NB4 (cell line): Measurements from ENCODE around the gene STOX2.
A peak's percentile ranks its signal among the peaks of the same experiment; 100 is the strongest.

Source experiments
- DNase-seq: peaks from one replicate; pipeline ENCODE4 v3.0.0; 2010; ENCODE audit warnings: low read depth
- H3K4me3 ChIP-seq: one replicate; pipeline ENCODE4 v1.5.1; 2011; ENCODE audit warnings: mild to moderate bottlenecking, low read depth, low read length, moderate library complexity
- CTCF ChIP-seq: IDR thresholded peaks from one replicate; pipeline ENCODE4 v1.5.1; 2012; ENCODE audit warnings: low read depth, low read length
- MAX ChIP-seq: IDR thresholded peaks from 2 replicates; pipeline ENCODE4 v1.6.1; 2011; ENCODE audit warnings: low read depth, low read length
- MYC ChIP-seq: IDR thresholded peaks from 2 replicates; pipeline ENCODE4 v1.6.1; 2011; ENCODE audit warnings: low read depth, low read length
- POLR2A ChIP-seq: IDR thresholded peaks from 2 replicates; pipeline ENCODE4 v1.6.1; 2011; ENCODE audit warnings: mild to moderate bottlenecking; ENCODE audit not compliant: insufficient read length; ENCODE audit errors: extremely low read depth

The STOX2 gene

GRCh38 chr4:183905593-183906488 lies 734 bp downstream of the STOX2 start:
- H3K4me3 ChIP-seq: peak overlapping the region; percentile 36
- no peak for TF ChIP-seq MYC
- no peak for TF ChIP-seq MAX
- no peak for TF ChIP-seq CTCF
- no peak for TF ChIP-seq POLR2A
- peak; percentile 58 for DNase-seq

GRCh38 chr4:183906489-183906738 lies 1.3 kb downstream of the STOX2 start:
- no peak for TF ChIP-seq MYC
- TF ChIP-seq POLR2A: no peak
- no peak overlapping the region for H3K4me3 ChIP-seq
- no peak for DNase-seq

- no peak for DNase-seq
- TF ChIP-seq MYC (no peak), POLR2A (no peak), MAX (no peak), CTCF (no peak)
- H3K4me3 ChIP-seq: no peak overlapping the region
These were observed 1.9 kb downstream of the STOX2 start for GRCh38 chr4:183906739-183907651.

- no peak for DNase-seq
- H3K4me3 ChIP-seq: no peak overlapping the region
- TF ChIP-seq POLR2A (no peak), MAX (no peak), MYC (no peak), CTCF (no peak)
These were observed 3.0 kb downstream of the STOX2 start for GRCh38 chr4:183907871-183908683.

- DNase-seq: no peak
- no peak overlapping the region for H3K4me3 ChIP-seq
- TF ChIP-seq POLR2A: no peak
- TF ChIP-seq MAX: no peak
- no peak for TF ChIP-seq MYC
- TF ChIP-seq CTCF: no peak
These were observed 4.1 kb downstream of the STOX2 start for GRCh38 chr4:183909187-183909586.

- TF ChIP-seq MYC: no peak
- DNase-seq: no peak
- H3K4me3 ChIP-seq: no peak overlapping the region
These were observed 4.7 kb downstream of the STOX2 start for GRCh38 chr4:183909801-183910200.
